Pancreas (tissue), 10 donors: ENCODE results near the gene CCDC8. TPM values are rescaled to one million over a fixed set of nuclear protein-coding genes. Genes with fewer than 3 reads are reported as not detected.

Source experiments
- ATAC-seq, 4 donors: fragments of 200-7000 bp; cut with Tn5 transposase; one replicate each; pipeline versions ENCODE4 v1.8.0 to v1.9.1; 2020; ENCODE audit warnings: mild to moderate bottlenecking in 4 of 4, moderate library complexity in 4 of 4
- DNase-seq, 6 donors: peaks; one replicate each; pipeline ENCODE4 v3.0.0-alpha.2; 2020
- FAIRE-seq: peaks from 2 replicates; lab custom pipeline; 2012; peaks lifted over from hg19 to GRCh38; lab: Jason Lieb, UNC
- H3K27ac ChIP-seq, 4 donors: fragments of 200-600 bp; sonication (generic); 1 replicate in 3 of 4; 2 replicates in 1 of 4; pipeline versions ENCODE4 v1.5.0 to v1.8.0; 2020
- H3K27me3 ChIP-seq, 4 donors: fragments of 200-600 bp; one replicate each; pipeline ENCODE4 v1.8.0; 2021
- H3K36me3 ChIP-seq, 3 donors: fragments of 200-600 bp; sonication (generic) in 1 of 3; one replicate each; pipeline versions ENCODE4 v1.5.0 to v1.8.0; 2020 to 2021
- H3K4me1 ChIP-seq, 3 donors: fragments of 200-600 bp; one replicate each; pipeline ENCODE4 v1.8.0; 2021
- H3K4me3 ChIP-seq, 4 donors: fragments of 200-600 bp; sonication (generic) in 2 of 4; one replicate each; pipeline versions ENCODE4 v1.5.0 to v1.8.0; 2020 to 2021
- H3K9me3 ChIP-seq, 4 donors: fragments of 200-600 bp; one replicate each; pipeline ENCODE4 v1.8.0; 2021
- WGBS, 2 donors: extraction: QIAGEN DNeasy Blood & Tissue Kit; methylation state at CpG; one replicate each; pipeline ENCODE4 v1.1.7; 2013; 5-methylcytosine and 5-hydroxymethylcytosine counted together
- intact Hi-C, 3 donors: fragments of 100-400 bp; cut with DNase I; formaldehyde crosslinking; loops; one replicate each; pipeline versions ENCODE4 v1.11.1 to v1.14.2; 2022
- polyA plus RNA-seq, 2 donors: library from polyadenylated mRNA; stranded (reverse); fragments of 200-250 nt; gene quantifications; one replicate each; pipeline ENCODE4 v1.2.3, GENCODE V29; 2013
- total RNA-seq, 6 donors: library from RNA; stranded (reverse); fragmentation: NEBNext Ultra II Directional in 4 of 6; extraction: Animal tissue kit (Norgen Biotek cat#: 25700) in 4 of 6; gene quantifications; one replicate each; pipeline versions ENCODE4 v1.2.1 to v1.2.4, GENCODE V29; 2021 to 2023
- TF ChIP-seq, protein P1 (sequence below), 4 donors: fragments of 200-600 bp; sonication (generic) in 3 of 4; IDR thresholded peaks; one replicate each; pipeline versions ENCODE4 v1.5.0 to v1.8.0; 2021; ENCODE audit warnings: antibody characterized with exemption in 4 of 4
- donor health status: healthy with polysubstance abuse.
- donor health status: DM: no; HTN: no; CAD: no; lungs with moderate emphysema.
- donor health status: DM: no; HTN: no; CAD: no.
- donor health status: control.
- donor health status: control.
- donor health status: Bipolar disorder and iron deficiency.
- donor health status: DM: yes; HTN: yes; CAD: no.
- donor health status: DM: no; HTN: no; CAD: no.
- donor health status: DM: no; HTN: no; CAD: no.
- donor health status: DM: yes; HTN: yes; CAD: no.

The CCDC8 gene
- total and polyA plus RNA-seq, 8 donors: 8.2 to 22.0 (median 12.0) TPM

DNA sequence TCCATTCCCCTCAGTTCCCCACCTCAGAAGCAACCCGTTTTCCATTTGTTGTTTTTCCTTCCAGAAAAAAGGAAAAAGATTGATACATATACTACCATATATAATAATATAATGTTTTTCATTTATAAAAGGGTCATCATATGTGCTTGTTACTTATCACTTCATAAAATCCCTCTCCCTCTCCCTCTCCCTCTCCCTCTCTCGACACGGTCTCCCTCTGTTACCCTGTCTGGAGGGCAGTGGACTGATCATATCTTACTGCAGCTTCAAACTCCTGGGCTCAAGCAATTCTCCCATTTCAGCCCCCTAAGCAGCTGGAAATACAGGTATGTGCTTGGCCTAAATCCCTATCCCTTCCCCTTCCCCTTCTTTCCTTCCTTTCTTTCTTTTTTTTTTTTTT is 40.9 kb upstream of the CCDC8 start:
- H3K4me1 ChIP-seq: no peaks in the 10 kb centered on the region
- no peaks in the 10 kb centered on the region for H3K36me3 ChIP-seq
- TF ChIP-seq, protein P1, sequence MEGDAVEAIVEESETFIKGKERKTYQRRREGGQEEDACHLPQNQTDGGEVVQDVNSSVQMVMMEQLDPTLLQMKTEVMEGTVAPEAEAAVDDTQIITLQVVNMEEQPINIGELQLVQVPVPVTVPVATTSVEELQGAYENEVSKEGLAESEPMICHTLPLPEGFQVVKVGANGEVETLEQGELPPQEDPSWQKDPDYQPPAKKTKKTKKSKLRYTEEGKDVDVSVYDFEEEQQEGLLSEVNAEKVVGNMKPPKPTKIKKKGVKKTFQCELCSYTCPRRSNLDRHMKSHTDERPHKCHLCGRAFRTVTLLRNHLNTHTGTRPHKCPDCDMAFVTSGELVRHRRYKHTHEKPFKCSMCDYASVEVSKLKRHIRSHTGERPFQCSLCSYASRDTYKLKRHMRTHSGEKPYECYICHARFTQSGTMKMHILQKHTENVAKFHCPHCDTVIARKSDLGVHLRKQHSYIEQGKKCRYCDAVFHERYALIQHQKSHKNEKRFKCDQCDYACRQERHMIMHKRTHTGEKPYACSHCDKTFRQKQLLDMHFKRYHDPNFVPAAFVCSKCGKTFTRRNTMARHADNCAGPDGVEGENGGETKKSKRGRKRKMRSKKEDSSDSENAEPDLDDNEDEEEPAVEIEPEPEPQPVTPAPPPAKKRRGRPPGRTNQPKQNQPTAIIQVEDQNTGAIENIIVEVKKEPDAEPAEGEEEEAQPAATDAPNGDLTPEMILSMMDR (IDR thresholded peaks at IDR 0.05): no peak
- no peaks in the 10 kb centered on the region for H3K27me3 ChIP-seq
- no peaks in the 10 kb centered on the region for H3K9me3 ChIP-seq
- FAIRE-seq (no peak), DNase-seq (no peak), ATAC-seq (no peak)
- intact Hi-C loops: no loop called here
- H3K4me3 ChIP-seq: no peak overlapping the region
- WGBS, 2 donors: 54 to 56% methylated on average over 3 of the region's 3 CpGs
- H3K27ac ChIP-seq: no peak overlapping the region

DNA sequence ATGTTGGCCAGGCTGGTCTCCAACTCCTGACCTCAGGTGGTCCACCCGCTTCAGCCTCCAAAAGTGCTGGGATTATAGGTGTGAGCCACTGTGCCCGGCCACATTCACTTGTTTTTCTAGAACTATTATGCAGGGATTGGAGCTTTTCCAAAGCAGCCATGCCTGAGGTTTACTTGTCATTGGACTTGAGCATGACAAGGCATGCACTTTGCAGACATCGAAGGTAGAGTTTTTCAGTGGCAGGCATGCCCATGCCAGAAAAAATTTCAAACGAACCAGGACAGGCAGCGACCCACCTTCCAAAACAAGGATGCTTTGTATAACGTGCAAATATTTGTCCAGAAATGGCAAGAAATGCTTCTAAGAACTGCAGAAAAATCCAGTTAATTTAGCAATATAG is 40.3 kb upstream of the CCDC8 start:
- no peak overlapping the region for H3K27ac ChIP-seq
- WGBS, 2 donors: 72 to 76% methylated on average over 6 of the region's 6 CpGs
- FAIRE-seq (no peak), DNase-seq (no peak), ATAC-seq (no peak)
- TF ChIP-seq, protein P1 (IDR thresholded peaks at IDR 0.05): no peak
- no peaks in the 10 kb centered on the region for H3K9me3 ChIP-seq
- no peaks in the 10 kb centered on the region for H3K27me3 ChIP-seq
- intact Hi-C loops: no loop called here
- H3K36me3 ChIP-seq: no peaks in the 10 kb centered on the region
- H3K4me3 ChIP-seq: no peak overlapping the region
- H3K4me1 ChIP-seq: no peaks in the 10 kb centered on the region

DNA sequence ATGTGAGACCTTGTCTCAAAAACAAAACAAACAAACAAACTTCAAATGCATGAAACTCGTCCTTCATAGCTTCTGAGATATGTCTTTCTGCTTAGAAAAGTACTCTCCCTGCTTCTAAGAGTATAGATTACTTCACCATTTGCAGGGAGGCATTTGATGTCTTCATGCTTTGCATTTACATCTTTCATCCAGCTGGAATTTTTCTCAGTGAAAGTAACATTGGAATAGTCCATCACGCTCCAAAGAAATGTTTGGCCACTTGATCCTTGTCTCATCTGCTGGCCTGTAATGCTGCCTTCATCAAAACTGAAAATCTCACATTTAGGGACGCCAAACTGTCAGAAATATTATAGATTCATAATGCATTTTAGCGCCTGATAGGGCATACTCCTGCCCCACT is 38.8 kb upstream of the CCDC8 start:
- FAIRE-seq: no peak
- Histone ChIP-seq H3K27ac (no peak overlapping the region), H3K4me1 (no peaks in the 10 kb centered on the region), H3K36me3 (no peaks in the 10 kb centered on the region), H3K4me3 (no peak overlapping the region), H3K9me3 (no peaks in the 10 kb centered on the region), H3K27me3 (no peaks in the 10 kb centered on the region)
- DNase-seq: no peak
- intact Hi-C loops: no loop called here
- TF ChIP-seq, protein P1 (IDR thresholded peaks at IDR 0.05): no peak
- 27 to 31% methylated on average over 4 of the region's 4 CpGs for WGBS, 2 donors
- ATAC-seq: no peak

DNA sequence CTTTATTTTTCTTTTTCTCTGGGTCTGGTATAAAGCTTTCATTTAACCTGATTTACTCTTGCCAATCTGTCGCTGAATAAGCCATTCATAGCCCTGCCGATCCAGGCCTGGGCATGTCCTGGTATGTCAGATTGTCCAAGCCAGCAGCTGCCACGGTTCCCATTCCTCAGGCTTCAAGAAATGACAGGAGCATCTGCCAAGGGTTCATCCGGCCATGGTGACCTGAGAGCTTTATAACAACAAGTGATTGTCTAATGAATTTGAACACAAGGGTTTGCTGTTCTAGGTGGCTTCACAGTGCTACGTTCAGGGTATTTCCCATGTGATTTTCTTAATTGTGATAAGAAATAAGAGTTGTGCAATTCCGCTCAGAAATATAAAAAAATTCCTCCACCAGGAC is 38.0 kb upstream of the CCDC8 start:
- Histone ChIP-seq H3K4me1 (no peaks in the 10 kb centered on the region), H3K9me3 (no peaks in the 10 kb centered on the region), H3K27me3 (no peaks in the 10 kb centered on the region), H3K36me3 (no peaks in the 10 kb centered on the region), H3K4me3 (no peak overlapping the region), H3K27ac (no peak overlapping the region)
- ATAC-seq (peak in 2 of 4 donors; percentile 56 to 81), FAIRE-seq (no peak), DNase-seq (no peak)
- intact Hi-C loops: no loop called here
- TF ChIP-seq, protein P1 (IDR thresholded peaks at IDR 0.05): no peak
- WGBS, 2 donors: 42 to 46% methylated on average over 6 of the region's 6 CpGs

DNA sequence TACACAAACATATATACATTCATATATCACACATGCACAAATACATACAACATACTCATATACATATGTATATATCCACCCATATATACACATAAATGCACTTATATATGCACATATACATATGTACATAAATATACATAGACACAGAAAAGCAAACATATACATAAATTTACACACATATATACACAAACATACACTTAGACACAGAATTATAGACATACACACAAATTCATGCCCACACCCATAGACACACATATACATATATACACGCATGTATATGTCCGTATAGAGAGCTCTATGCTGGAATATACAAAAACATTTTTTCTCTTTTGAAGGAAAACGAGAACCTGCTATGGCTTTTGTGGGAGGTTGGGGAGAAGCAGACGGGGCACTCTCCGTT is 37.4 kb upstream of the CCDC8 start:
- Histone ChIP-seq H3K36me3 (no peaks in the 10 kb centered on the region), H3K4me3 (no peak overlapping the region), H3K27ac (no peak overlapping the region), H3K4me1 (no peaks in the 10 kb centered on the region), H3K27me3 (no peaks in the 10 kb centered on the region), H3K9me3 (no peaks in the 10 kb centered on the region)
- intact Hi-C loops: no loop called here
- WGBS, 2 donors: 86 to 89% methylated on average over 5 of the region's 5 CpGs
- ATAC-seq: no peak
- no peak for DNase-seq
- FAIRE-seq: no peak
- TF ChIP-seq, protein P1 (IDR thresholded peaks at IDR 0.05): no peak
